GM23248 (cell line): ENCODE data around the gene ANKS1B. TPM values are rescaled to one million over a fixed set of nuclear protein-coding genes. Genes with fewer than 3 reads are reported as not detected.
"Not testable (repeated sequence)": the region's sequence is repeated elsewhere in the genome, so short reads cannot be mapped to it uniquely, and the experiment has no call there.

Experiments used
- DNase-seq: peaks from one replicate; pipeline ENCODE4 v3.0.0-alpha.2; 2015
- H2AFZ ChIP-seq: fragments of 200-600 bp; sonication (generic); 2 replicates; pipeline ENCODE4 v1.6.1; 2016; ENCODE audit warnings: antibody characterized with exemption
- H3F3A ChIP-seq: fragments of 200-600 bp; sonication (generic); 2 replicates; pipeline ENCODE4 v1.6.1; 2016; ENCODE audit warnings: mild to moderate bottlenecking, antibody characterized with exemption, mixed run types; ENCODE audit not compliant: insufficient read depth
- H3K27ac ChIP-seq: fragments of 200-600 bp; sonication (generic); 2 replicates; pipeline ENCODE4 v1.5.1; 2016; ENCODE audit warnings: mild to moderate bottlenecking
- H3K27me3 ChIP-seq: fragments of 200-600 bp; sonication (generic); replicated peaks from 2 replicates; pipeline ENCODE4 v1.6.1; 2016; ENCODE audit warnings: mild to moderate bottlenecking; ENCODE audit not compliant: insufficient read depth
- H3K36me3 ChIP-seq: fragments of 200-600 bp; sonication (generic); 2 replicates; pipeline ENCODE4 v1.6.1; 2016; ENCODE audit warnings: low read depth, mild to moderate bottlenecking
- H3K4me1 ChIP-seq: fragments of 200-600 bp; sonication (generic); 2 replicates; pipeline ENCODE4 v1.6.1; 2016; ENCODE audit warnings: mild to moderate bottlenecking; ENCODE audit not compliant: insufficient read depth
- H3K4me2 ChIP-seq: fragments of 200-600 bp; sonication (generic); one replicate; pipeline ENCODE4 v1.6.1; 2016; ENCODE audit warnings: mild to moderate bottlenecking; ENCODE audit not compliant: unreplicated experiment
- H3K4me3 ChIP-seq: fragments of 200-600 bp; sonication (generic); 2 replicates; pipeline ENCODE4 v1.5.1; 2016; ENCODE audit warnings: mild to moderate bottlenecking
- H3K79me2 ChIP-seq: fragments of 200-600 bp; sonication (generic); 2 replicates; pipeline ENCODE4 v1.6.1; 2016; ENCODE audit warnings: mild to moderate bottlenecking; ENCODE audit not compliant: insufficient read depth
- H3K9ac ChIP-seq: fragments of 200-600 bp; sonication (generic); 2 replicates; pipeline ENCODE4 v1.6.1; 2016; ENCODE audit warnings: mild to moderate bottlenecking
- H3K9me2 ChIP-seq: fragments of 200-600 bp; sonication (generic); 2 replicates; pipeline ENCODE4 v1.6.1; 2016; ENCODE audit warnings: mixed run types, mild to moderate bottlenecking, moderate library complexity; ENCODE audit not compliant: insufficient read depth
- H3K9me3 ChIP-seq: fragments of 200-600 bp; sonication (generic); one replicate; pipeline ENCODE4 v1.6.1; 2017; ENCODE audit warnings: low read depth
- H4K20me1 ChIP-seq: fragments of 200-600 bp; sonication (generic); 2 replicates; pipeline ENCODE4 v1.6.0; 2016; ENCODE audit not compliant: insufficient read depth
- EZH2 ChIP-seq: fragments of 200-600 bp; sonication (generic); IDR thresholded peaks from 2 replicates; pipeline ENCODE4 v1.6.1; 2018; ENCODE audit warnings: antibody characterized with exemption, mild to moderate bottlenecking; ENCODE audit not compliant: insufficient read depth, poor library complexity, severe bottlenecking
- EZH2phosphoT487 ChIP-seq: fragments of 200-600 bp; sonication (generic); IDR thresholded peaks from 2 replicates; pipeline ENCODE4 v1.6.1; 2018; ENCODE audit warnings: antibody characterized with exemption, moderate library complexity, mild to moderate bottlenecking, low read depth; ENCODE audit not compliant: insufficient read depth
- WGBS, 2 experiments: methylation state at CpG; one replicate each; pipeline ENCODE4 v1.1.6; 2015 to 2017; ENCODE audit warnings: low lambda C conversion rate in 2 of 2, low coverage in 1 of 2; ENCODE audit errors: missing lambda C conversion rate in 2 of 2; 5-methylcytosine and 5-hydroxymethylcytosine counted together
- in situ Hi-C: fragments of 300-500 bp; cut with MboI; formaldehyde crosslinking; loops from 2 replicates; pipeline ENCODE4 v1.15.0; 2020
- polyA plus RNA-seq: library from polyadenylated mRNA; unstranded; fragments of >200 nt; fragmentation: Nextera tagmentation; extraction: Ambion mirVana; gene quantifications from 2 replicates; pipeline ENCODE4 v1.2.1, GENCODE V29; 2016
- total RNA-seq: library from RNA; depleted of rRNA; stranded (reverse); fragments of >200 nt; shearing (Covaris generic); gene quantifications from 2 replicates; pipeline ENCODE4 v1.2.3, GENCODE V29; 2014

ANKS1B gene
- total and polyA plus RNA-seq, 2 experiments from 2014 or later = not detected

DNA sequence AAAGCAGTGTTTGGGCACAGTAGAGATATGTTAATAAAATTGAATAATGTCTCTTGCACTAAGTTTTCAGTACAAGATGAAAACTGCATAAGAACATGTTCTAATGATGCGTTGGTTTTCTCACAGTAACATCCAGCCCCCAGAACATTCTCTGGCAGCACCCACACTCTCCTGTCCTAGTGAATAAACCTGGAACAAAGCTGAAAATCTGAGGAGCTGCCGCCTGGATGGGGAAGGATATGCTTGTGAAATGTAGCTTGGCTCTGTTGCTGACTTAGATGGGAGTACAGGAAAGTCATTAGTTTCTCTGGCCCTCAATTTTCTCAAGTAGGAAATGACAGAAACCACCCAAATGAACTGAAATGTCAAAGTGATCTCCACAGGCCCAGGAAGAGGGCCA lies 1015.8 kb downstream of the ANKS1B start:
- H3K4me2 ChIP-seq = no peak overlapping the region
- H3K9me3 ChIP-seq = no peaks in the 10 kb centered on the region
- H2AFZ ChIP-seq = no peak overlapping the region
- in situ Hi-C loops = no loop called here
- no peak for DNase-seq
- no peaks in the 10 kb centered on the region for H3F3A ChIP-seq
- no peak overlapping the region for H3K4me3 ChIP-seq
- WGBS, 2 experiments = 44 to 58% methylated on average over 2 of the region's 2 CpGs
- no peaks in the 10 kb centered on the region for H3K79me2 ChIP-seq
- H3K27me3 ChIP-seq = no peaks in the 10 kb centered on the region
- no peaks in the 10 kb centered on the region for H3K4me1 ChIP-seq
- no peaks in the 10 kb centered on the region for H3K9me2 ChIP-seq
- no peaks in the 10 kb centered on the region for H3K36me3 ChIP-seq
- no peak overlapping the region for H3K9ac ChIP-seq
- H3K27ac ChIP-seq = no peak overlapping the region
- TF ChIP-seq EZH2phosphoT487 (no peak), EZH2 (no peak)
- H4K20me1 ChIP-seq = no peaks in the 10 kb centered on the region

DNA sequence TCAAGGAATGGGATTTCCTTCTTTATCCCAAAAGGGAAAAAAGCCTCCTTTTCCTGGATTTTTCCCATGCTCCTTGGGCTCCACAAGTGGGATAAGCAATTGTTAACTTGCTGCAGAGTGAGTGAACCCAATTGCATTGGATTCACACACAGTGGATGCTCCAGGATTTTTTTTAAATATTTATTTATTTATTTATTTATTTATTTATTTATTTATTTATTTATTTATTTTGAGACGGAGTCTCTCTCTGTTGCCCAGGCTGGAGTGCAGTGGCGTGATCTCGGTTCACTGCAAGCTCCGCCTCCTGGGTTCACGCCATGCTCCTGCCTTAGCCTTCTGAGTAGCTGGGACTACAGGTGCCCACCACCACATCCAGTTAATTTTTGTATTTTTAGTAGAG lies 1027.6 kb downstream of the ANKS1B start:
- H3F3A ChIP-seq, H3K9ac ChIP-seq, H3K36me3 ChIP-seq, H4K20me1 ChIP-seq, H3K79me2 ChIP-seq, DNase-seq, H3K27ac ChIP-seq, H3K9me2 ChIP-seq, H3K4me3 ChIP-seq, in situ Hi-C loops, H3K4me1 ChIP-seq, H3K4me2 ChIP-seq, H3K27me3 ChIP-seq, H3K9me3 ChIP-seq, H2AFZ ChIP-seq: not testable (repeated sequence)
- 48% methylated on average over 4 to 5 of the region's 5 CpGs for WGBS, 2 experiments

DNA sequence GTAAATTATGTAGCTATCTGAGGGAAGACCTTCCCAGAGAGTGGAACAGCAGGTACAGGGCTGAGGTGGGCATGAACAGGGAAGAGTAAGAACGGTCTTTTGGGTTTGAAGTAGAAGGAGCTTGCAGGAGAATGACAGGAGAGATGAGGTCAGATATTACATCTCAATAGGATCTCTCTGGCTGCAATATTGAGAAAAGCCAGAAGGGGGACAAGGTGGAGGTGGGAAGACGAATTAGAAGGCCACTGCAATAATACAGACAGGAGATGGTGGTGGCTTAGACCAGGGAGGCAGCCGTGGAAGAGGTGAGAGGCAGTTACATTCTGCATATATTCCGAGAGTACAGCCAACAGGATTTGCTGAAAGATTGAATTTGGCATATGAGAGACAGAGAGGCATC lies 1029.5 kb downstream of the ANKS1B start:
- in situ Hi-C loops = no loop called here
- no peaks in the 10 kb centered on the region for H3F3A ChIP-seq
- H3K9me2 ChIP-seq = peaks cover 2% of the 10 kb centered on the region; the same call in 1 of the 2 replicates
- no peak for TF ChIP-seq EZH2
- no peak for TF ChIP-seq EZH2phosphoT487
- H3K79me2 ChIP-seq = no peaks in the 10 kb centered on the region
- no peaks in the 10 kb centered on the region for H3K27me3 ChIP-seq
- no peak overlapping the region for H3K4me2 ChIP-seq
- no peak overlapping the region for H2AFZ ChIP-seq
- H3K9me3 ChIP-seq = no peaks in the 10 kb centered on the region
- H4K20me1 ChIP-seq = no peaks in the 10 kb centered on the region
- H3K4me3 ChIP-seq = no peak overlapping the region
- H3K27ac ChIP-seq = no peak overlapping the region
- no peaks in the 10 kb centered on the region for H3K36me3 ChIP-seq
- H3K9ac ChIP-seq = no peak overlapping the region
- 23 to 28% methylated on average over 4 of the region's 4 CpGs for WGBS, 2 experiments
- no peaks in the 10 kb centered on the region for H3K4me1 ChIP-seq
- peak; percentile 25 for DNase-seq

DNA sequence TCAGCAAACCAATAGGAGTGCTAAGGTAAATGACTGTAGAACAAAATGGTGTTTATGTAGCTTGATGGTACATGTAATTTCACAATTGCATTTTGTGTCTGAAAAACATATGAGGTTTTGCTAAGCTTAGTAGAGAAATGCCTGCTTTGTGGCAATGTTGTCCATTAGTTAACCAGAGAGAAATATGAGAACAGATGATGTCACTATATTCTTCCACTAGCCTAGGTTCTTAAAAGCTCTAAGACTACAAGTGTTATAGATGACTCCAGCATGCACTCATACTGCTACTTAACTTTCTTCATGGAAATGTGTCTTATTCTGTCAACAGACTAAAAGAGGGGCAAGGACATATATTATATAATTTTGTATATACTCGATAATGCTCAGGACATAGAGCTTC lies 1030.2 kb downstream of the ANKS1B start:
- Histone ChIP-seq H4K20me1 (no peaks in the 10 kb centered on the region), H2AFZ (no peak overlapping the region), H3K4me2 (no peak overlapping the region), H3K27ac (no peak overlapping the region), H3F3A (no peaks in the 10 kb centered on the region), H3K9me3 (no peaks in the 10 kb centered on the region), H3K27me3 (no peaks in the 10 kb centered on the region), H3K9me2 (peaks cover 2% of the 10 kb centered on the region; the same call in 1 of the 2 replicates), H3K4me3 (no peak overlapping the region), H3K4me1 (no peaks in the 10 kb centered on the region), H3K79me2 (no peaks in the 10 kb centered on the region), H3K36me3 (no peaks in the 10 kb centered on the region), H3K9ac (no peak overlapping the region)
- 64 to 65% methylated on average over 1 of the region's 1 CpG for WGBS, 2 experiments
- TF ChIP-seq EZH2phosphoT487 (no peak), EZH2 (no peak)
- in situ Hi-C loops = no loop called here
- DNase-seq = no peak

DNA sequence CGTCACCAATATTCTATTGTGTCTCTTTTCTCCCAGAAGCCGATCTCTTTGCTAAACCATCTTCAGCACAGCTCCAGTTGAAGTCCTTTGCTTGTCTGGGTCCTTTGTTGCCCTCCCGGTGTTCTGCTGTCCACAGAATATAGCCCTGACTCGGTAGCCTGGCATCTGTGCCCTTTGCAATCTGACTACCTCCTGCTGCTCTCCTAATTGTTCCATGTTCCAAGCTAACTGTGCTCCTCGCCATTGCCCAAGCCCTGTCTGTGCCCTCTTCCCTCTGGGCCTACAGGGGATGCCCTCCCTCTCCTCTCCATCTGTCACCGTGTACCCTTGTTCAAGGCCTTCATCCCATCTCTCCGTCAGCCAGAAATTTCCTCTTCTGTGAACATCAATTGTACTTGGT lies 1033.3 kb downstream of the ANKS1B start:
- H3K27ac ChIP-seq = no peak overlapping the region
- no peaks in the 10 kb centered on the region for H3K27me3 ChIP-seq
- H3K4me2 ChIP-seq = no peak overlapping the region
- H3K4me1 ChIP-seq = no peaks in the 10 kb centered on the region
- TF ChIP-seq EZH2 (no peak), EZH2phosphoT487 (no peak)
- no peak for DNase-seq
- no peak overlapping the region for H3K4me3 ChIP-seq
- H4K20me1 ChIP-seq = no peaks in the 10 kb centered on the region
- whole genome bisulfite sequencing, 2 experiments = 38 to 43% methylated on average over 7 of the region's 7 CpGs
- no peaks in the 10 kb centered on the region for H3K9me2 ChIP-seq
- no peaks in the 10 kb centered on the region for H3K9me3 ChIP-seq
- in situ Hi-C loops = no loop called here
- no peak overlapping the region for H2AFZ ChIP-seq
- no peak overlapping the region for H3K9ac ChIP-seq
- H3F3A ChIP-seq = no peaks in the 10 kb centered on the region
- H3K79me2 ChIP-seq = no peaks in the 10 kb centered on the region
- H3K36me3 ChIP-seq = no peaks in the 10 kb centered on the region
